NT2/D1 (cell line): ENCODE data around the gene CENPB.

Experiments
- SUZ12 ChIP-seq: IDR thresholded peaks from 2 replicates; pipeline ENCODE4 v1.6.1; 2011; ENCODE audit not compliant: insufficient read length, insufficient read depth; ENCODE audit errors: extremely low read depth
- ZNF274 ChIP-seq: IDR thresholded peaks from 2 replicates; pipeline ENCODE4 v1.6.1; 2011; ENCODE audit warnings: mild to moderate bottlenecking, low read depth, low read length

GRCh38 chr20:3798908-3799248, 12.3 kb upstream of the CENPB start:
- TF ChIP-seq ZNF274, result no peak
- TF ChIP-seq SUZ12, result no peak
